ENCODE measurements around the gene FBXL13. TPM values are rescaled to one million over a fixed set of nuclear protein-coding genes. Genes with fewer than 3 reads are reported as not detected.
"Not testable (repeated sequence)": the region's sequence is repeated elsewhere in the genome, so short reads cannot be mapped to it uniquely, and the experiment has no call there.

FBXL13 gene
- total RNA-seq, 1 donor, result 1.9 TPM

DNA sequence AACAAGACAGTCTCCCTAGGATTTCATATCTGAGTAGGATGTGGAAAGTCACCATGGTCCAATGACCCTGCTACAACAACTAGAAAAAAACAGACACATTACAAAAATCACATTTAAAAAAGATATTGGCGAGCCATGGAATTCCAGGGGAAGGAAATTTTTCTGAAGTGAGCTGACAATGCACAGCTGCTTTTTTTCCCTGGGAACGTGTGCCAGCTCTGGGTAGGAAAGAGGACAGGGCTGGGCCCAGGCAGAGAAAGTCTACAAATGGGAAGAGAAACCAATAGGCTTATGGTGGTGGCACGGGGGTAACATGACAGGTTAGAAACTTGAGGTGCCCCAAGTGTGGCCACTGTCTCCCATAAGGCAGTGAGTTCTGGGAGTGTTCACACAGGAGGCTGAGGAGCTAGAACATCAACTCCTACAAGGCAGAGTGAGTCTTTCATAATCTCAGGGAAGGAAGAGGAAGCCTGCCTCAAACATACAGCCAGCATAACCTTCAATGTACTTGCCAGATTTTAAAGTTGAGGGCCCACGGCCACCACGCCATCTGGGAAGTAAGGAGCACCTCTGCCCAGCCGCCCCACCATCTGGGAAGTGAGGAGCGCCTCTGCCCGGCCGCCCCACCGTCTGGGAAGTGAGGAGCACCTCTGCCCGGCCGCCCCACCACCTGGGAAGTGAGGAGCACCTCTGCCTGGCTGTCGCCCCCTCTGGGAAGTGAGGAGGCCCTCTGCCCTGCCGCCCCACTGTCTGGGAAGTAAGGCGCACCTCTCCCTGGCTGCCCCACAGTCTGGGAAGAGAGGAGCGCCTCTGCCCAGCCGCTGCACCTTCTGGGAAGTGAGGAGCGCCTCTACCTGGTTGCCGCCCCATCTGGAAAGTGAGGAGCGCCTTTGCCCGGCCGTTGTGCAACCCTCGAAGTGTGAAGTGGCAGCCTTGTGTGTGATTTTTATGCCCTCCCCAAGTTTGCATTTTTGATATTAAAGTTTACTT is 5.9 kb downstream of the FBXL13 start:
- Histone ChIP-seq H3K27me3 (ENCODE audit: insufficient read depth, low read length) (no peaks in the 10 kb centered on the region), H3K4me1 (ENCODE audit: insufficient read depth, low read length) (peaks cover under 1% of the 10 kb centered on the region), H3K9me3 (ENCODE audit: low read depth, low read length) (no peaks in the 10 kb centered on the region), H3K4me3 (ENCODE audit: low read length) (no peak overlapping the region)

- no peaks in the 10 kb centered on the region for H3K9me3 ChIP-seq (ENCODE audit: low read depth, low read length)
- H3K27me3 ChIP-seq (ENCODE audit: insufficient read depth, low read length), result no peaks in the 10 kb centered on the region
- H3K4me1 ChIP-seq (ENCODE audit: insufficient read depth, low read length), result no peaks in the 10 kb centered on the region
- H3K4me3 ChIP-seq (ENCODE audit: low read length), result no peak overlapping the region
Observed at GRCh38 chr7:103065667-103066066, 8.9 kb downstream of the FBXL13 start.

DNA sequence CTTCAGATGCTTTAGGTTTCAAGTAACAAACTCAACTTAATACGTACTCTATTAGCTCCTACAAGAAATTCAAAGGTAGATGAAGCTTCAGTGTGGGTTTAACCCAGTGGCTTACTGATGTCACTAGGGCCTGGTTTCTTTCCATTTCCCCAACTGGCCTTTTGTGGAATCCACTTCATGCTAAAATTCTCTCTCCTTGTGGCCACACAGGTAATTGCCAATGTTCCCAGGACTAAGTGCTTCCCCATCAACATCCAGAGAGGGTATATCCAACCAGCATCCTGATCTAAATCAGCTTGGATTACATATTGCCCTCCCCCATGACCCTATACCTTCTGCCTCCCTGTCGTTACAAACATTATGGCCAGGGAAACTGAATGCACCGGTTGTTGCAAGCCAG is 10.7 kb downstream of the FBXL13 start:
- Histone ChIP-seq H3K4me1 (ENCODE audit: insufficient read depth, low read length) (no peaks in the 10 kb centered on the region), H3K4me3 (ENCODE audit: low read length) (no peak overlapping the region), H3K9me3 (ENCODE audit: low read depth, low read length) (no peaks in the 10 kb centered on the region), H3K27me3 (ENCODE audit: insufficient read depth, low read length) (no peaks in the 10 kb centered on the region)

DNA sequence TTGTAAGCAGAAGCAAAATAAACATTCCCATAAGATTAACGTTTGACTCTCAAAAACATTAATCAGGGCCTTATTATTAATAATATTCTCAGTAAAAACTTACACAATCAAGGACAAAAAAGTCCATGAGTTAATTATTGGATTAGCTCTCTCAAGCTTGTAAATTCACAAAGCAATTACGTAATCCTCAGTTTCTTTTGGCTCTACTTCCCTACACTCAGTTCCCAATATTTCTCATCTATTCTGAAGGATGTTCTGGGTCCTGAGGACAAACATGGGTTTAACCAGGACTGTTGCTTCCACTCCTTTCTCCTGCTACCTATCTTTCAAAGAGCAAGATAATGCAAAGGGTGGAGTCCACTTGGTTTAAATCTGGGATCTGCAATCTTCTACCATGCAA is 15.1 kb downstream of the FBXL13 start:
- no peak overlapping the region for H3K4me3 ChIP-seq (ENCODE audit: low read length)
- H3K27me3 ChIP-seq (ENCODE audit: insufficient read depth, low read length), result no peaks in the 10 kb centered on the region
- H3K4me1 ChIP-seq (ENCODE audit: insufficient read depth, low read length), result no peaks in the 10 kb centered on the region
- no peaks in the 10 kb centered on the region for H3K9me3 ChIP-seq (ENCODE audit: low read depth, low read length)

- Histone ChIP-seq H3K4me3 (ENCODE audit: low read length) (no peak overlapping the region), H3K9me3 (ENCODE audit: low read depth, low read length) (no peaks in the 10 kb centered on the region), H3K27me3 (ENCODE audit: insufficient read depth, low read length) (no peaks in the 10 kb centered on the region), H3K4me1 (ENCODE audit: insufficient read depth, low read length) (no peaks in the 10 kb centered on the region)
Observed at GRCh38 chr7:103058122-103058521, 16.5 kb downstream of the FBXL13 start.

- not testable (repeated sequence) for H3K9me3 ChIP-seq (ENCODE audit: low read depth, low read length); H3K27me3 ChIP-seq (ENCODE audit: insufficient read depth, low read length); H3K4me3 ChIP-seq (ENCODE audit: low read length); H3K4me1 ChIP-seq (ENCODE audit: insufficient read depth, low read length)
Observed at GRCh38 chr7:103056006-103056405, 18.6 kb downstream of the FBXL13 start.

DNA sequence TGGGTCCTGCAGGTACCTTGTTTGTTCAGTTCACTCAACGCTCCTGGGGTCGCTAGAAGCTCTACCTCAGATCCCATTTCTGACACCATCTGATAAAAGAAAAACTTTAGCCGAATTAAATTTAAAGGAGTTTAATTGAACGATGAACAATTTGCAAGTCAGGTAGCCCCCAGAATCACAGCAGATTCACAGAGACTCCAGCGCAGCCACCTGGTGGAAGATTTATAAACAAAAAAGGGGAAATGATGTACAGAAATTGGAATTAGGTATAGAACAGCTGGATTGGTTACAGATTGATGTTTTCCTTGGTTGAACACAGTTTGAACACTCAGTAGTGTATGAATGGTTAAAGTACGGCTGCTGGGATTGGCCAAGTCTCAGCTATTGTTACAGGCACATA is 23.1 kb downstream of the FBXL13 start:
- Histone ChIP-seq H3K4me1 (ENCODE audit: insufficient read depth, low read length) (no peaks in the 10 kb centered on the region), H3K27me3 (ENCODE audit: insufficient read depth, low read length) (no peaks in the 10 kb centered on the region), H3K4me3 (ENCODE audit: low read length) (no peak overlapping the region), H3K9me3 (ENCODE audit: low read depth, low read length) (no peaks in the 10 kb centered on the region)

GRCh38 chr7:103048833-103049232 is 25.8 kb downstream of the FBXL13 start:
- H3K4me3 ChIP-seq (ENCODE audit: low read length), result no peak overlapping the region
- H3K4me1 ChIP-seq (ENCODE audit: insufficient read depth, low read length), result no peaks in the 10 kb centered on the region
- H3K9me3 ChIP-seq (ENCODE audit: low read depth, low read length), result no peaks in the 10 kb centered on the region
- no peaks in the 10 kb centered on the region for H3K27me3 ChIP-seq (ENCODE audit: insufficient read depth, low read length)

DNA sequence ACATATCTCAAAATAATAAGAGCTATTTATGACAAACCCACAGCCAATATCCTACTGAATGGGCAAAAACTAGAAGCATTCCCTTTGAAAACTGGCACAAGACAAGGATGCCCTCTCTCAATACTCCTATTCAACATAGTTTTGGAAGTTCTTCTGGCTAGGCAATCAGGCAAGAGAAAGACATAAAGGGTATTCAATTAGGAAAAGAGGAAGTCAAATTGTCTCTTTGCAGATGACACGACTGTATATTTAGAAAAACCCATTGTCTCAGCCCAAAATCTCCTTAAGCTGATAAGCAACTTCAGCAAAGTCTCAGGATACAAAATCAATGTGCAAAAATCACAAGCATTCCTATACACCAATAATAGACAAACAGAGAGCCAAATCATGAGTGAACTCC is 32.8 kb downstream of the FBXL13 start:
- H3K4me3 ChIP-seq (ENCODE audit: low read length); H3K9me3 ChIP-seq (ENCODE audit: low read depth, low read length); H3K27me3 ChIP-seq (ENCODE audit: insufficient read depth, low read length); H3K4me1 ChIP-seq (ENCODE audit: insufficient read depth, low read length): not testable (repeated sequence)

DNA sequence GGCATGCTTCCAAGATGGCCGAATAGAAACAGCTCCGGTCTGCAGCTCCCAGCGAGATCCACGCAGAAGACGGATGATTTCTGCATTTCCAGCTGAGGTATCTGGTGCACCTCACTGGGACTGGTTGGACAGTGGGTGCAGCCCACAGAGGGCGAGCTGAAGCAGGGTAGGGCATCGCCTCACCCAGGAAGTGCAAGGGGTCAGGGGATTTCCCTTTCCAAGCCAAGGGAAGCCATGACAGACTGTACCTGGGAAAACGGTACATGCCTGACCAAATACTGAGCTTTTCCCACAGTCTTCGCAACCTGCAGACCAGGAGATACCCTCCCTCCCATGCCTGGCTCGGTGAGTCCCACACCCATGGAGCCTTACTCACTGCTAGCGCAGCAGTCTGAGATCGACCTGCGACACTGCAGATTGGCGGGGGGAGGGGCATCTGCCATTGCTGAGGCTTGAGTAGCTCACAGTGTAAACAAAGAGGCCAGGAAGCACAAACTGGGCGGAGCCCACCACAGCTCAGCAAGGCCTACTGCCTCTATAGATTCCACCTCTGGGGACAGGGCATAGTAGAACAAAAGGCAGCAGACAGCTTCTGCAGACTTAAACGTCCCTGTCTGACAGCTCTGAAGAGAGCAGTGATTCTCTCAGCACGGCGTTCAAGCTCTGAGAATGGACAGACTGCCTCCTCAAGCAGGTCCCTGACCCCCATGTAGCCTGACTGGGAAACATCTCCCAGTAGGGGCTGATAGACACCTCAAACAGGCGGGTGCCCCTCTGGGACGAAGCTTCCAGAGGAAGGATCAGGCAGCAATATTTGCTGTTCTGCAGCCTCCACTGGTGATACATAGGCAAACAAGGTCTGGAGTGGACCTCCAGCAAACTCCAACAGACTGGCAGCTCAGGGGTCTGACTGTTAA is 36.5 kb downstream of the FBXL13 start:
- not testable (repeated sequence) for H3K27me3 ChIP-seq (ENCODE audit: insufficient read depth, low read length); H3K9me3 ChIP-seq (ENCODE audit: low read depth, low read length); H3K4me3 ChIP-seq (ENCODE audit: low read length); H3K4me1 ChIP-seq (ENCODE audit: insufficient read depth, low read length)

DNA sequence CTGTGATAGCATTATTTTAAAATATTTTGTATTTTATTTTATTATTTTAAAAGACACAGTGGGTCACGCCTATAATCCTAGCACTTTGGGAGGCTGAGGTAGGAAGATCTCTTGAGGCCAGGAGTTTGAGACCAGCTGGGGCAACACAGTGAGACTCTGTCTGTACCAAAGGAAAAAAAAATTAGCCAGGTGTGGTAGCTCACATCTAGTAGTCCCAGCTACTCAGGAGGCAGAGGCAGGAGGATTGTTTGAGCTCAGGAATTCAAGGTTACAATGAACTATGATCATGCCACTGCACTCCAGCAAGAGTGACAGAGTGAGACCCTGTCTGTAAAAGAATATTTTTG is 37.1 kb downstream of the FBXL13 start:
- Histone ChIP-seq H3K9me3 (ENCODE audit: low read depth, low read length) (no peaks in the 10 kb centered on the region), H3K4me1 (ENCODE audit: insufficient read depth, low read length) (no peaks in the 10 kb centered on the region), H3K27me3 (ENCODE audit: insufficient read depth, low read length) (no peaks in the 10 kb centered on the region), H3K4me3 (ENCODE audit: low read length) (no peak overlapping the region)

GRCh38 chr7:103034318-103034717 is 40.3 kb downstream of the FBXL13 start:
- H3K4me3 ChIP-seq (ENCODE audit: low read length); H3K4me1 ChIP-seq (ENCODE audit: insufficient read depth, low read length); H3K27me3 ChIP-seq (ENCODE audit: insufficient read depth, low read length); H3K9me3 ChIP-seq (ENCODE audit: low read depth, low read length): not testable (repeated sequence)

GRCh38 chr7:103031781-103032180 is 42.8 kb downstream of the FBXL13 start:
- Histone ChIP-seq H3K4me1 (ENCODE audit: insufficient read depth, low read length) (no peaks in the 10 kb centered on the region), H3K9me3 (ENCODE audit: low read depth, low read length) (no peaks in the 10 kb centered on the region), H3K4me3 (ENCODE audit: low read length) (no peak overlapping the region), H3K27me3 (ENCODE audit: insufficient read depth, low read length) (no peaks in the 10 kb centered on the region)

- Histone ChIP-seq H3K4me3 (ENCODE audit: low read length) (no peak overlapping the region), H3K27me3 (ENCODE audit: insufficient read depth, low read length) (no peaks in the 10 kb centered on the region), H3K4me1 (ENCODE audit: insufficient read depth, low read length) (no peaks in the 10 kb centered on the region), H3K9me3 (ENCODE audit: low read depth, low read length) (no peaks in the 10 kb centered on the region)
Observed at GRCh38 chr7:103031024-103031423, 43.6 kb downstream of the FBXL13 start.

DNA sequence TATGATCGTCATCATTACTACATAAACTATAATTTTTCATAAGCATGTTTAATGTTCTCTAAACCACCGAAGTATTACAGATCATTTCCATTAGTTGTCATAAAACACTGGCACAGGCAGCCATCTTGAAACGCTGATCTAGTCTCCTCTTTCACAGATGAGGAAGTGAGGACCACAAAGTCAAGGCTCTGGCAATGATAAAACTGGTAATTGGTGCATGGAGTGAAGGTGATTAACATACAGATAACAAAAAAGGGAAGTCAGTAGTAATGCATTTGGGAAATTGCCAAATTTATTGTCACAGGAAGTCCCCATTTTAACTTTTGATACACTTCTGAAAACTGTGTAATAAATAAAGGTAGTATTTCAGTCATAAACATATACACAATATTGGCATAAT is 49.3 kb downstream of the FBXL13 start:
- Histone ChIP-seq H3K4me3 (ENCODE audit: low read length) (no peak overlapping the region), H3K4me1 (ENCODE audit: insufficient read depth, low read length) (no peaks in the 10 kb centered on the region), H3K9me3 (ENCODE audit: low read depth, low read length) (no peaks in the 10 kb centered on the region), H3K27me3 (ENCODE audit: insufficient read depth, low read length) (no peaks in the 10 kb centered on the region)
